Measurements from ENCODE around the gene FKBP4. TPM values are rescaled to one million over a fixed set of nuclear protein-coding genes. Genes with fewer than 3 reads are reported as not detected.
A peak's percentile ranks its signal among the peaks of the same experiment; 100 is the strongest.

FKBP4 gene
- polyA plus RNA-seq, 1 experiment, result 34.1 TPM

DNA sequence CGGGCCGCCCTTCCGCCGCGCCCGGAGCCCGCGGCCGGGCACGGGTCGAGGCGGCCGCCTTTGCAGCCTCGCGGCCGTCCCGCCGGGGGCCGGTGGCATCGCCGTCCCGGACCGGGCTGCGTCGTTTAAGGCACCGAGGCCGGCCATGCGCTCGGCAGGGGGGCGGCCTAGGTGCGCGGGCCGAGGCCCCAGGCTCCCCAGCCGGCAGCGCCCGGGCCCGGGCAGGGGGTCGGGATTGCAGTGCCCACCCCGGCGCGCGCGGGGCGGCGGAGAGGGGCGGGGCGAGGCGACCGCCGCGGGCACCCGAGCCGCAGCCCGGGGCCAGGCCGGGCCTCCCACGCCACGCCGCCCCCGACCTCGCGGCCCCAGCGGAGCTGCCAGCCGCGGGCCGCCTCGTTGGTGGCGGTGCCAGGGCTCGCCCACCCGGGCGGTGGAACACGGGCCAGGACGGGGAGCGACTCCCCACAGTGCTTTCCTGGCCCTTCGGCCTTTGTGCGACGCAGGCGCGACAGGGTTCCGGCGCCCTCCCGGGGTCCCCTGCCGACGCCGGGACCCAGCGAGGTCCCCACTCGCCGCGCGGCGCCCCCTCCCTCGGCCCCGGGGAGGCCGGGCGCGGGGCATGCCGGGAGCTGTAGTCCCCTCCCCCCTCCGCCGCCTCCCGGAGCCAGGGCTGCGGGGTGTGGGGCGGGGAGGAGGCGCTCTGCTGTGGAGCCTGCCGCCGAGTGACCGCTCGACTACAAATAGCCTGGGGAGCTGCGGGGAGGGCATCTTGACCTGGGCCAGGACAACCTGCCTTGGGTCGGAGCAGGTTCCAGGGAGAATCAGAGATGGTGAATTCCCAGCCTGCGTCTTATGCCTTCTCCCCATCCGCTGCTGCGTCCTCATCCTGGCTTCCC, 769 bp downstream of the FKBP4 start:
- Histone ChIP-seq H3K9me3 (ENCODE audit: control insufficient read depth, insufficient read depth, low read length) (no peaks in the 10 kb centered on the region; the same call in 1 of the 2 replicates), H3K27me3 (ENCODE audit: control insufficient read depth, insufficient read depth, low read length) (peaks cover 13% of the 10 kb centered on the region), H3K27ac (ENCODE audit: low read depth, low read length) (peak overlapping the region; percentile 21), H3K4me3 (ENCODE audit: low read depth, low read length) (peak overlapping the region; percentile 92)
- ChIA-PET POLR2A (interaction anchor here (0.7 to 1.4 kb wide), 2 partner anchors 17 to 1386 kb away, joined by 4 to 6 read pairs; no protein-coding TSS in a partner anchor), CTCF (interaction anchor here (2.1 to 2.3 kb wide), 2 partner anchors 11 to 18 kb away, joined by 10 to 15 read pairs; partner anchors contain the start of gene ITFG2)
- no peak for DNase-seq (ENCODE audit: low read depth, low spot score)
- TF ChIP-seq, protein P1, sequence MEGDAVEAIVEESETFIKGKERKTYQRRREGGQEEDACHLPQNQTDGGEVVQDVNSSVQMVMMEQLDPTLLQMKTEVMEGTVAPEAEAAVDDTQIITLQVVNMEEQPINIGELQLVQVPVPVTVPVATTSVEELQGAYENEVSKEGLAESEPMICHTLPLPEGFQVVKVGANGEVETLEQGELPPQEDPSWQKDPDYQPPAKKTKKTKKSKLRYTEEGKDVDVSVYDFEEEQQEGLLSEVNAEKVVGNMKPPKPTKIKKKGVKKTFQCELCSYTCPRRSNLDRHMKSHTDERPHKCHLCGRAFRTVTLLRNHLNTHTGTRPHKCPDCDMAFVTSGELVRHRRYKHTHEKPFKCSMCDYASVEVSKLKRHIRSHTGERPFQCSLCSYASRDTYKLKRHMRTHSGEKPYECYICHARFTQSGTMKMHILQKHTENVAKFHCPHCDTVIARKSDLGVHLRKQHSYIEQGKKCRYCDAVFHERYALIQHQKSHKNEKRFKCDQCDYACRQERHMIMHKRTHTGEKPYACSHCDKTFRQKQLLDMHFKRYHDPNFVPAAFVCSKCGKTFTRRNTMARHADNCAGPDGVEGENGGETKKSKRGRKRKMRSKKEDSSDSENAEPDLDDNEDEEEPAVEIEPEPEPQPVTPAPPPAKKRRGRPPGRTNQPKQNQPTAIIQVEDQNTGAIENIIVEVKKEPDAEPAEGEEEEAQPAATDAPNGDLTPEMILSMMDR (IDR thresholded peaks at IDR 0.05; ENCODE audit: low read depth, low read length), result 0 out of 2 replicates have a peak, but pooled peaks have one; percentile 1

DNA sequence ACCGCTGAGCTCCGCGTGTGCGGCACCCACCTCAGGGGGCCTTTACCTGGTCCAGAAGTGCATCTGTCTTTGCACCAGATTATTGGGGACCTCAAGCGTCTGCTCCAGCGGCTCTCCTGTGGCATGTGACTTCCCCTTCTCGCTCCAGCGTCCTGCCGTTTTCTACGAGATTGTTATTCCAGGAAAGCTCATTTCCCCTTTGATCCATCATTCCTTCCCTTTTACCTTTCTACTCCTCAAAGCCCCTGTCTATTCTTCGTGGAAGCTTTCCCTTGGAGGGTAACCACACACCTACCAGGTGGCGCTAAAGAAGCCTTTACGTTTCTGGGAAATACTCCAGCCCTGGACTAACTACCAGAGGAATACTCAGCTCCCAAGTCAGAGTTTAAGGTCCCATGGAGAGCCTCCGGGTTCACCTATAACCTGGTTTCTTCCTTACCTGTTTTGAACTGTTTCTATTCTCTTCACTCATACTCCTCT, 1.5 kb downstream of the FKBP4 start:
- H3K27me3 ChIP-seq (ENCODE audit: control insufficient read depth, insufficient read depth, low read length), result peaks cover 10% of the 10 kb centered on the region
- no peaks in the 10 kb centered on the region; the same call in 1 of the 2 replicates for H3K9me3 ChIP-seq (ENCODE audit: control insufficient read depth, insufficient read depth, low read length)
- peak overlapping the region; percentile 92 for H3K4me3 ChIP-seq (ENCODE audit: low read depth, low read length)
- DNase-seq (ENCODE audit: low read depth, low spot score), result no peak
- CTCF ChIA-PET, result interaction anchor here (2.1 to 2.3 kb wide), 2 partner anchors 11 to 17 kb away, joined by 10 to 15 read pairs; partner anchors contain the start of gene ITFG2
- TF ChIP-seq, protein P1 (IDR thresholded peaks at IDR 0.05; ENCODE audit: low read depth, low read length), result 0 out of 2 replicates have a peak, but pooled peaks have one; percentile 0
- H3K27ac ChIP-seq (ENCODE audit: low read depth, low read length), result no peak overlapping the region
- POLR2A ChIA-PET, result interaction anchor here (1.4 kb wide), 1 partner anchor 17 kb away, joined by 4 read pairs; no protein-coding TSS in a partner anchor

- Histone ChIP-seq H3K4me3 (ENCODE audit: low read depth, low read length) (no peak overlapping the region), H3K27me3 (ENCODE audit: control insufficient read depth, insufficient read depth, low read length) (peaks cover 8% of the 10 kb centered on the region), H3K9me3 (ENCODE audit: control insufficient read depth, insufficient read depth, low read length) (no peaks in the 10 kb centered on the region; the same call in 1 of the 2 replicates), H3K27ac (ENCODE audit: low read depth, low read length) (no peak overlapping the region)
- ChIA-PET CTCF (interaction anchor here (1.0 to 2.3 kb wide), 2 partner anchors 13 to 147 kb away, joined by 3 to 10 read pairs; no protein-coding TSS in a partner anchor), POLR2A (no interaction called here)
- TF ChIP-seq, protein P1 (IDR thresholded peaks at IDR 0.05; ENCODE audit: low read depth, low read length), result peak; percentile 26; the same call in 1 of the 2 replicates
- no peak for DNase-seq (ENCODE audit: low read depth, low spot score)
Observed at GRCh38 chr12:2797721-2798418, 3.1 kb downstream of the FKBP4 start.

- DNase-seq (ENCODE audit: low read depth, low spot score), result no peak
- POLR2A ChIA-PET, result no interaction called here
- CTCF ChIA-PET, result interaction anchor here (2.5 kb wide), 1 partner anchor 16 kb away, joined by 9 read pairs; no protein-coding TSS in a partner anchor
Observed at GRCh38 chr12:2800046-2800570, 5.3 kb downstream of the FKBP4 start.

More at GRCh38 chr12:2800046-2800570, 5.3 kb downstream of the FKBP4 start:
- H3K27ac ChIP-seq (ENCODE audit: low read depth, low read length), result no peak overlapping the region
- no peaks in the 10 kb centered on the region for H3K9me3 ChIP-seq (ENCODE audit: control insufficient read depth, insufficient read depth, low read length)
- no peaks in the 10 kb centered on the region for H3K27me3 ChIP-seq (ENCODE audit: control insufficient read depth, insufficient read depth, low read length)
- H3K4me3 ChIP-seq (ENCODE audit: low read depth, low read length), result no peak overlapping the region
- TF ChIP-seq, protein P1 (IDR thresholded peaks at IDR 0.05; ENCODE audit: low read depth, low read length), result no peak

All from AG04450 (cell line).